Measurements from ENCODE around the gene LIN7C. TPM values are rescaled to one million over a fixed set of nuclear protein-coding genes. Genes with fewer than 3 reads are reported as not detected.
"Not testable (repeated sequence)": the region's sequence is repeated elsewhere in the genome, so short reads cannot be mapped to it uniquely, and the experiment has no call there.

Gene LIN7C
- polyA plus RNA-seq, 1 experiment: 22.8 TPM

DNA sequence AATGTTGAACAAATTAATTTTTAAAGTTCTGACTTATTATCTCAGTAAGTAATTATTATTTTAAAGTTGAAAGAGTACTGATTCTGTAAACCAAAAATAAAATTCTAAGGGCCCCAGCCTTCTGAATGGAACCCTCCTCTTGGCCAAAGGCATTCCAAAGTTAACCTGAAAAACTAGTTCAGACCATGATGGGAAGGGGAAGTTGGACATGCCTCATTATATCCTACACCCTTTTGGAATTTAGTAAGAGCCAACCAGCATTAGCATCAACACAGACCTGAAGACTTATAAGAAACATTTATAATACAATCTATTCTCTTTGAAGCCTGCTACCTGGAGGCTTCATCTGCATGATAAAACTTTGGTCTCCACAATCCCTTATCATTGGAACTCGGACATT is 52.9 kb downstream of the LIN7C start:
- H3K27me3 ChIP-seq (ENCODE audit: control insufficient read depth, insufficient read depth, low read length): no peaks in the 10 kb centered on the region
- CTCF ChIA-PET: no interaction called here
- TF ChIP-seq, protein P1, sequence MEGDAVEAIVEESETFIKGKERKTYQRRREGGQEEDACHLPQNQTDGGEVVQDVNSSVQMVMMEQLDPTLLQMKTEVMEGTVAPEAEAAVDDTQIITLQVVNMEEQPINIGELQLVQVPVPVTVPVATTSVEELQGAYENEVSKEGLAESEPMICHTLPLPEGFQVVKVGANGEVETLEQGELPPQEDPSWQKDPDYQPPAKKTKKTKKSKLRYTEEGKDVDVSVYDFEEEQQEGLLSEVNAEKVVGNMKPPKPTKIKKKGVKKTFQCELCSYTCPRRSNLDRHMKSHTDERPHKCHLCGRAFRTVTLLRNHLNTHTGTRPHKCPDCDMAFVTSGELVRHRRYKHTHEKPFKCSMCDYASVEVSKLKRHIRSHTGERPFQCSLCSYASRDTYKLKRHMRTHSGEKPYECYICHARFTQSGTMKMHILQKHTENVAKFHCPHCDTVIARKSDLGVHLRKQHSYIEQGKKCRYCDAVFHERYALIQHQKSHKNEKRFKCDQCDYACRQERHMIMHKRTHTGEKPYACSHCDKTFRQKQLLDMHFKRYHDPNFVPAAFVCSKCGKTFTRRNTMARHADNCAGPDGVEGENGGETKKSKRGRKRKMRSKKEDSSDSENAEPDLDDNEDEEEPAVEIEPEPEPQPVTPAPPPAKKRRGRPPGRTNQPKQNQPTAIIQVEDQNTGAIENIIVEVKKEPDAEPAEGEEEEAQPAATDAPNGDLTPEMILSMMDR (IDR thresholded peaks at IDR 0.05; ENCODE audit: low read depth, low read length): no peak
- no peaks in the 10 kb centered on the region for H3K9me3 ChIP-seq (ENCODE audit: control insufficient read depth, insufficient read depth, low read length)
- no peak overlapping the region for H3K27ac ChIP-seq (ENCODE audit: low read depth, low read length)
- DNase-seq (ENCODE audit: low read depth, low spot score): no peak
- POLR2A ChIA-PET: no interaction called here
- H3K4me3 ChIP-seq (ENCODE audit: low read depth, low read length): no peak overlapping the region

DNA sequence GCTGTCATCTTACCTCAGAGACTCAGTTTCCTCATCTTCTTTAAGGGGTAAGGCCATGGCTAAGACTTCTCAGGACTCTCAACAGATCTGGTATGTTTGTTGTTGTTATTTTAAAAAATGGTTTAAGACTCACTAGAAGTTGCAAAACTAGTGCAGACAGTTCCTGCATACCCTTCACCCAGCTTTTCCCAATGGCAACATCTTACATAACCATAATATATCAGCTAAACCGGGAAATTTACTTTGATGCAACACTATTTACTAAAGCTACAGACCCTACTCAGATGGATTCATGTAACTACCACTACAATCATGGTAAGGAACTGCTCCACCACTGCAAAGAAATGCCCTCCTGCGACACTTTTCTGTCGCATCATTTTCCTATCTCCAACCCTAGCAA is 54.4 kb downstream of the LIN7C start:
- Histone ChIP-seq H3K27me3 (ENCODE audit: control insufficient read depth, insufficient read depth, low read length) (no peaks in the 10 kb centered on the region), H3K4me3 (ENCODE audit: low read depth, low read length) (no peak overlapping the region), H3K9me3 (ENCODE audit: control insufficient read depth, insufficient read depth, low read length) (no peaks in the 10 kb centered on the region), H3K27ac (ENCODE audit: low read depth, low read length) (no peak overlapping the region)
- DNase-seq (ENCODE audit: low read depth, low spot score): no peak
- ChIA-PET CTCF (no interaction called here), POLR2A (no interaction called here)
- TF ChIP-seq, protein P1 (IDR thresholded peaks at IDR 0.05; ENCODE audit: low read depth, low read length): no peak

DNA sequence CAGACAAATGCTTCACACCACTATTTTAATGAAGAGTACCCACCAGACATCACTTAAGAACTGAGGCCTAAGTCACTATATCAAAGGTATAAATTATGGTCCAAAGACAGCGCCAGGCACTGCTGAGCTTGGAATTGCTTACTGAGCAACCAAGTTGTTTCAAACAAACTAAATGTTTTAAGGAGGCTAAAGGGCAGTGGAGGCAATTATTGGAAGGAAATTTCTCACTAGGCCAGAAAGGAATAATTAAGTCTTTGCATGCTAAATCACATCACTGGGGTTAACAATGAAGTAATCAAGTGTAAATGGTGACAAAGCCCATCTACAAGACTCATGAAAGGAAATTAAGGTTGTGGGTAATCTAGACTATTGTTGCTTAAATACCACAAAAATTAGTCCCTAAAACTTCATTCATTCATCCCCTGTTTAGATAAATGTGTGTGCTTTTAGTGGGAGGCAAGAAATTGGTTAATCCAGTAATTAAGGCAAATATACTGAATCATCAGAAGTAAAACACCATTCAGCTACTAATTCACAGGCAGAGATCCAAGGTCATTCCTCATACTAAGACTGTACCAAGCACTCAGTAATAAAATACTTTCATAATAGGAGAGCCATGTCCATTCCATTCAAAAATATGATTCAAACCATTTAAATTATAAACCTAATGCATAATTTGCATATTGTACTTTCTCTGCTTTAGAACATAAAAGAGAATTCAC is 55.2 kb downstream of the LIN7C start:
- CTCF ChIA-PET: no interaction called here
- H3K4me3 ChIP-seq (ENCODE audit: low read depth, low read length): no peak overlapping the region
- no peaks in the 10 kb centered on the region for H3K27me3 ChIP-seq (ENCODE audit: control insufficient read depth, insufficient read depth, low read length)
- TF ChIP-seq, protein P1 (IDR thresholded peaks at IDR 0.05; ENCODE audit: low read depth, low read length): no peak
- no peak for DNase-seq (ENCODE audit: low read depth, low spot score)
- no peaks in the 10 kb centered on the region for H3K9me3 ChIP-seq (ENCODE audit: control insufficient read depth, insufficient read depth, low read length)
- POLR2A ChIA-PET: no interaction called here
- H3K27ac ChIP-seq (ENCODE audit: low read depth, low read length): no peak overlapping the region

DNA sequence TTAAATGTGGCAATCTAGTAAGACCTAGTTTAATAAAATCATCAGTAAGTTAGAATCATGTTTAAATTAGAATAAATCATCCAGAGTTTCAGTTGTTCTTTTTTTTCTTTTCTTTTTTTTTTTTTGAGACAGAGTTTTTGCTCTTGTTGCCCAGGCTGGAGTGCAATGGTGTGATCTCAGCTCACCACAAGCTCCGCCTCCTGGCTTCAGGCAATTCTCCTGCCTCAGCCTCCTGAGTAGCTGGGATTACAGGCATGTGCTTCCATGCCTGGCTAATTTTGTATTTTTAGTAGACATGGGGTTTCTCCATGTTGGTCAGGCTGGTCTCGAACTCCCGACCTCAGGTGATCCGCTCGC is 58.4 kb downstream of the LIN7C start:
- CTCF ChIA-PET: interaction anchor here (0.7 to 1.2 kb wide), 2 partner anchors 9 to 37 kb away, joined by 3 to 4 read pairs; no protein-coding TSS in a partner anchor
- DNase-seq (ENCODE audit: low read depth, low spot score); H3K4me3 ChIP-seq (ENCODE audit: low read depth, low read length); H3K27ac ChIP-seq (ENCODE audit: low read depth, low read length); H3K27me3 ChIP-seq (ENCODE audit: control insufficient read depth, insufficient read depth, low read length); H3K9me3 ChIP-seq (ENCODE audit: control insufficient read depth, insufficient read depth, low read length); POLR2A ChIA-PET: not testable (repeated sequence)

DNA sequence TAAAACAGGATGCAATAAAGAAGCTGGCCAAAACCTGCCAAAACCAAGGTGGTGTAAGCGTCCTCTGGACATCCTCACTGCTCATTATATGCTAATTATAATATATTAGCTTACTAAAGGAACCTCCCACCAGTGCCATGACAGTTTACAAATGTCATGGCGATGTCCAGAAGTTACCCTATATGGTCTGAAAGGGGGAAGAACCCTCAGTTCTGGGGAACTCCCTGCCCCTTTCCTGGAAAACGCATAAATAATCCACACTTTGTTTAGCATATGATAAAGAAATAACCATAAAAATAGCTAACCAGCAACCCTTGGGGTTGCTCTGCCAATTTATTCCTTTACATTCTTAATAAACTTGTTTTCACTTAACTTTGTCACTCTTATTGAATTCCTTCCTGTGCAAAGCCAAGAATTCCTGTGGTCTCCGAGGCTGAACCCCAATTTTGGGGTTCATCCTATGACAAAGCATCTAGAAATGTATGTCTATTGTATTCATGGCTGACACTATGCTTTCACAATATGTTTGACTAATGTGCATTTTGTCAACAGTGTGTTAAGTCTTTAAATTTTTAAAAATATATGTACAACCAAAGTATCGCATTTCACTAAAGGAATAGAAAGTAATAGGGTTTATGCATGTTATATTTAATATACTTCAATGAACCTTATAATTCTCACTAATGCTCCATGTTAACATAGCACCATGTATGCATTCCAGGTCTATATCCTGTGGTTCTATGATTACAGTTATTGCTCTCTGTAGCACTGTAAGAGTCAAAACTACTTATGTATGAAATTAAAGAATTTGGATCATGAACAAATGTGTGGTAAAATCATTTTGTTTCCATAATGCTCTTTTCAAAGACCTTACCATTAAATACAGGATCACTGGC is 59.0 kb downstream of the LIN7C start:
- DNase-seq (ENCODE audit: low read depth, low spot score): no peak
- POLR2A ChIA-PET: no interaction called here
- Histone ChIP-seq H3K4me3 (ENCODE audit: low read depth, low read length) (no peak overlapping the region), H3K9me3 (ENCODE audit: control insufficient read depth, insufficient read depth, low read length) (no peaks in the 10 kb centered on the region), H3K27ac (ENCODE audit: low read depth, low read length) (no peak overlapping the region), H3K27me3 (ENCODE audit: control insufficient read depth, insufficient read depth, low read length) (no peaks in the 10 kb centered on the region)
- TF ChIP-seq, protein P1 (IDR thresholded peaks at IDR 0.05; ENCODE audit: low read depth, low read length): no peak
- CTCF ChIA-PET: no interaction called here
